Esophagus muscularis mucosa (tissue), 4 donors: ENCODE measurements around the gene PIM1.

Experiments
- EP300 ChIP-seq: sonication (generic); formaldehyde crosslinking; IDR thresholded peaks from one replicate; pipeline ENCODE4 v1.6.1; 2017; ENCODE audit warnings: antibody characterized with exemption
- POLR2A ChIP-seq: fragments of 450-650 bp; IDR thresholded peaks from one replicate; pipeline ENCODE4 v1.6.1; 2017; ENCODE audit warnings: antibody characterized with exemption, moderate library complexity, mild to moderate bottlenecking, low read depth
- POLR2AphosphoS5 ChIP-seq, 2 donors: sonication (generic); formaldehyde crosslinking; IDR thresholded peaks; one replicate each; pipeline ENCODE4 v1.6.1; 2017; ENCODE audit warnings: antibody characterized with exemption in 2 of 2
- TF ChIP-seq, protein P1 (sequence below), 3 experiments: fragments of 200-600 bp in 2 of 3; fragments of 450-650 bp in 1 of 3; sonication (generic) in 2 of 3; IDR thresholded peaks; one replicate each; pipeline ENCODE4 v1.5.1; 2017 to 2019; ENCODE audit warnings: antibody characterized with exemption in 3 of 3, mild to moderate bottlenecking in 2 of 3, moderate library complexity in 1 of 3

GRCh38 chr6:37210313-37210968 is 40.5 kb downstream of the PIM1 start:
- TF ChIP-seq POLR2AphosphoS5 (IDR thresholded peaks at IDR 0.05), result peak; percentile 15 to 44
- TF ChIP-seq, protein P1, sequence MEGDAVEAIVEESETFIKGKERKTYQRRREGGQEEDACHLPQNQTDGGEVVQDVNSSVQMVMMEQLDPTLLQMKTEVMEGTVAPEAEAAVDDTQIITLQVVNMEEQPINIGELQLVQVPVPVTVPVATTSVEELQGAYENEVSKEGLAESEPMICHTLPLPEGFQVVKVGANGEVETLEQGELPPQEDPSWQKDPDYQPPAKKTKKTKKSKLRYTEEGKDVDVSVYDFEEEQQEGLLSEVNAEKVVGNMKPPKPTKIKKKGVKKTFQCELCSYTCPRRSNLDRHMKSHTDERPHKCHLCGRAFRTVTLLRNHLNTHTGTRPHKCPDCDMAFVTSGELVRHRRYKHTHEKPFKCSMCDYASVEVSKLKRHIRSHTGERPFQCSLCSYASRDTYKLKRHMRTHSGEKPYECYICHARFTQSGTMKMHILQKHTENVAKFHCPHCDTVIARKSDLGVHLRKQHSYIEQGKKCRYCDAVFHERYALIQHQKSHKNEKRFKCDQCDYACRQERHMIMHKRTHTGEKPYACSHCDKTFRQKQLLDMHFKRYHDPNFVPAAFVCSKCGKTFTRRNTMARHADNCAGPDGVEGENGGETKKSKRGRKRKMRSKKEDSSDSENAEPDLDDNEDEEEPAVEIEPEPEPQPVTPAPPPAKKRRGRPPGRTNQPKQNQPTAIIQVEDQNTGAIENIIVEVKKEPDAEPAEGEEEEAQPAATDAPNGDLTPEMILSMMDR (IDR thresholded peaks at IDR 0.05), result peak; percentile 94 to 99 (median 98)
- no peak for TF ChIP-seq EP300
- no peak for TF ChIP-seq POLR2A
